HepG2 (cell line): ENCODE results near the gene NCBP2. TPM values are rescaled to one million over a fixed set of nuclear protein-coding genes. Genes with fewer than 3 reads are reported as not detected.

Experiments
- ATAD3A ChIP-seq: sonication (generic); formaldehyde crosslinking; IDR thresholded peaks from 2 replicates; pipeline ENCODE4 v1.4.0; 2020; ENCODE audit warnings: missing genetic modification reagents
- BHLHE40 ChIP-seq: IDR thresholded peaks from 2 replicates; pipeline ENCODE4 v1.6.1; 2011; ENCODE audit warnings: low read length, improper control_type of control experiment
- DNMT1 ChIP-seq: sonication (generic); formaldehyde crosslinking; IDR thresholded peaks from 2 replicates; pipeline ENCODE4 v1.5.1; 2020; ENCODE audit warnings: mild to moderate bottlenecking, missing genetic modification reagents
- HCFC1 ChIP-seq: fragments of 150-350 bp; IDR thresholded peaks from 2 replicates; pipeline ENCODE4 v1.6.1; 2014; ENCODE audit warnings: low read depth, low read length
- KDM1A ChIP-seq: IDR thresholded peaks from 2 replicates; pipeline ENCODE4 v1.6.1; 2016; ENCODE audit warnings: missing compliant biosample characterization
- KDM2A ChIP-seq: sonication (generic); formaldehyde crosslinking; IDR thresholded peaks from 2 replicates; pipeline ENCODE4 v1.4.0; 2020; ENCODE audit warnings: low read depth, missing genetic modification reagents, borderline replicate concordance
- KLF12 ChIP-seq: sonication (generic); formaldehyde crosslinking; IDR thresholded peaks from 2 replicates; pipeline ENCODE4 v1.4.0; 2020; ENCODE audit warnings: missing genetic modification reagents, borderline replicate concordance
- MAZ ChIP-seq, 2 experiments: sonication (generic) in 1 of 2; formaldehyde crosslinking in 1 of 2; IDR thresholded peaks; 2 replicates each; pipeline versions ENCODE4 v1.5.0 to v1.6.1; 2012 to 2020; ENCODE audit warnings: low read depth in 2 of 2, mild to moderate bottlenecking in 2 of 2, borderline replicate concordance in 1 of 2, improper control_type of control experiment in 1 of 2, low read length in 1 of 2, missing genetic modification reagents in 1 of 2, moderate library complexity in 1 of 2
- MEIS2 ChIP-seq: sonication (generic); formaldehyde crosslinking; IDR thresholded peaks from 2 replicates; pipeline ENCODE4 v1.9.0; 2021; ENCODE audit warnings: mild to moderate bottlenecking, missing genetic modification reagents
- POLR2AphosphoS5 ChIP-seq: IDR thresholded peaks from 2 replicates; pipeline ENCODE4 v1.6.1; 2012; ENCODE audit warnings: low read depth, low read length
- RCOR2 ChIP-seq: IDR thresholded peaks from 2 replicates; pipeline ENCODE4 v1.6.1; 2016; ENCODE audit warnings: missing biosample characterization, missing genetic modification reagents
- RFXAP ChIP-seq: sonication (generic); formaldehyde crosslinking; IDR thresholded peaks from 2 replicates; pipeline ENCODE4 v1.4.0; 2020; ENCODE audit warnings: missing genetic modification reagents, borderline replicate concordance
- ZNF263 ChIP-seq: sonication (generic); formaldehyde crosslinking; IDR thresholded peaks from 2 replicates; pipeline ENCODE4 v1.4.0; 2020; ENCODE audit warnings: missing genetic modification reagents
- ZNF33A ChIP-seq: sonication (generic); formaldehyde crosslinking; IDR thresholded peaks from 2 replicates; pipeline ENCODE4 v1.5.1; 2020; ENCODE audit warnings: missing genetic modification reagents, mild to moderate bottlenecking, moderate library complexity, borderline replicate concordance
- ZNF468 ChIP-seq: sonication (generic); formaldehyde crosslinking; IDR thresholded peaks from 2 replicates; pipeline ENCODE4 v1.8.0; 2022; ENCODE audit warnings: mild to moderate bottlenecking, moderate library complexity, missing genetic modification reagents
- ZNF550 ChIP-seq: sonication (generic); formaldehyde crosslinking; IDR thresholded peaks from 2 replicates; pipeline ENCODE4 v1.4.0; 2020; ENCODE audit warnings: mild to moderate bottlenecking, missing genetic modification reagents, borderline replicate concordance
- ZNF709 ChIP-seq: sonication (generic); formaldehyde crosslinking; IDR thresholded peaks from 2 replicates; pipeline ENCODE4 v1.5.0; 2020; ENCODE audit warnings: mild to moderate bottlenecking, missing genetic modification reagents
- ZZZ3 ChIP-seq: sonication (generic); formaldehyde crosslinking; IDR thresholded peaks from 2 replicates; pipeline ENCODE4 v1.4.0; 2020; ENCODE audit warnings: missing genetic modification reagents, mild to moderate bottlenecking, borderline replicate concordance
- polyA plus RNA-seq, 8 experiments: library from polyadenylated mRNA; depleted of rRNA in 3 of 8; stranded (reverse) in 7 of 8; unstranded in 1 of 8; fragments of >200 nt; fragmentation: Illumina TruSeq in 4 of 8; extraction: Trizol in 4 of 8; gene quantifications; 2 replicates each; pipeline versions ENCODE4 v1.2.1 to v1.2.3, GENCODE V29; 2011 to 2016; ENCODE audit warnings: low read depth in 4 of 8, missing spikeins in 1 of 8, mixed read lengths in 1 of 8; ENCODE audit not compliant: insufficient read depth in 1 of 8
- total RNA-seq, 5 experiments: library from RNA; depleted of rRNA; stranded (reverse); fragments of >200 nt; fragmentation: Illumina TruSeq; extraction: Trizol; gene quantifications; 2 replicates each; pipeline ENCODE4 v1.2.3, GENCODE V29; 2016; ENCODE audit warnings: low read depth in 1 of 5
- TF ChIP-seq, protein P1 (sequence below): sonication (generic); formaldehyde crosslinking; IDR thresholded peaks from 2 replicates; pipeline ENCODE4 v1.5.0; 2020; ENCODE audit warnings: mild to moderate bottlenecking, missing genetic modification reagents, borderline replicate concordance
- TF ChIP-seq, protein P2 (sequence below): sonication (generic); formaldehyde crosslinking; IDR thresholded peaks from 2 replicates; pipeline ENCODE4 v1.8.1; 2023; ENCODE audit warnings: mild to moderate bottlenecking, inconsistent platforms, moderate library complexity, missing genetic modification reagents, borderline replicate concordance
- TF ChIP-seq, protein P3 (sequence below): sonication (generic); formaldehyde crosslinking; IDR thresholded peaks from 2 replicates; pipeline ENCODE4 v1.5.0; 2020; ENCODE audit warnings: mild to moderate bottlenecking, missing genetic modification reagents

NCBP2 gene
- total and polyA plus RNA-seq, 2 of the 13 experiments (the other 11 are each of a cell fraction or from before 2014, with no cell fraction given): 58.7 to 95.5 TPM

DNA sequence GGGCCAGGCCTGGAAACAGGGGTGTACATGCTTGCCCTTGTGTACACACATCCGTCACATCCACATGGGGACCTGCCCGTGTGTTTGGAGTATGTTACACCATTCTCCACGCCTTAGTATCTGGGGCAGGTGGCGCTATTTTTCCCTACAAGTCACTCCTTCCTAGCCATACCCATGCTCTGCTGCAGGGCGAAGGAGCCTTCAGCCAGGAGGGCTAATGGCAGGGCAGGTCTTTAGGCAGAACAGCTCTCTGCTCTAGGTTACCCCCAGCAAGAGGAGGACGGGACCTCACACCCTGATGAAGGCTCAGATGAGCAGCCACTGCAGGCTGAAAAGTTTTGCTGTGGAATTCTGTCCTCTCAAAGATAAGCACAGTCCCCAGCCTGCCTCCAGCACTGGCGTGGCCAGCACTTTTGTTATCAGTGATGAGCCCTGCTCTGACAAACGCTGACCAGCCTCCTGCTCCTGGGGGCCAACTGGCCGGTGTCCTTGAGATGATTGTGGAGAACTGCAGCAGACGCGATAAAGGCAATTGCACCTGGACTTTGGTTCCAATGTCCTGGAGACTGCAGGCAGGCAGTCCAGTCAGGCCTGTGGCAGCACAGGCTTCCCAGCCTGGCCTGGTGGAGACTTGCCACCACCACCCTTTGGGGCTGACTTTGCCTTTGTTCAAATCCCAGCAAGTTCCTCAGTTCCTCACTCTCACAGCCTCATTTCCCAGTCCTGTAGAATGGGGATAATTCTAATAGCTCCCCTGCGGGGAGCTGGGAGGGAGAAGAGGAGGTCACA, 46.1 kb upstream of the NCBP2 start (continued):
- TF ChIP-seq, protein P1, sequence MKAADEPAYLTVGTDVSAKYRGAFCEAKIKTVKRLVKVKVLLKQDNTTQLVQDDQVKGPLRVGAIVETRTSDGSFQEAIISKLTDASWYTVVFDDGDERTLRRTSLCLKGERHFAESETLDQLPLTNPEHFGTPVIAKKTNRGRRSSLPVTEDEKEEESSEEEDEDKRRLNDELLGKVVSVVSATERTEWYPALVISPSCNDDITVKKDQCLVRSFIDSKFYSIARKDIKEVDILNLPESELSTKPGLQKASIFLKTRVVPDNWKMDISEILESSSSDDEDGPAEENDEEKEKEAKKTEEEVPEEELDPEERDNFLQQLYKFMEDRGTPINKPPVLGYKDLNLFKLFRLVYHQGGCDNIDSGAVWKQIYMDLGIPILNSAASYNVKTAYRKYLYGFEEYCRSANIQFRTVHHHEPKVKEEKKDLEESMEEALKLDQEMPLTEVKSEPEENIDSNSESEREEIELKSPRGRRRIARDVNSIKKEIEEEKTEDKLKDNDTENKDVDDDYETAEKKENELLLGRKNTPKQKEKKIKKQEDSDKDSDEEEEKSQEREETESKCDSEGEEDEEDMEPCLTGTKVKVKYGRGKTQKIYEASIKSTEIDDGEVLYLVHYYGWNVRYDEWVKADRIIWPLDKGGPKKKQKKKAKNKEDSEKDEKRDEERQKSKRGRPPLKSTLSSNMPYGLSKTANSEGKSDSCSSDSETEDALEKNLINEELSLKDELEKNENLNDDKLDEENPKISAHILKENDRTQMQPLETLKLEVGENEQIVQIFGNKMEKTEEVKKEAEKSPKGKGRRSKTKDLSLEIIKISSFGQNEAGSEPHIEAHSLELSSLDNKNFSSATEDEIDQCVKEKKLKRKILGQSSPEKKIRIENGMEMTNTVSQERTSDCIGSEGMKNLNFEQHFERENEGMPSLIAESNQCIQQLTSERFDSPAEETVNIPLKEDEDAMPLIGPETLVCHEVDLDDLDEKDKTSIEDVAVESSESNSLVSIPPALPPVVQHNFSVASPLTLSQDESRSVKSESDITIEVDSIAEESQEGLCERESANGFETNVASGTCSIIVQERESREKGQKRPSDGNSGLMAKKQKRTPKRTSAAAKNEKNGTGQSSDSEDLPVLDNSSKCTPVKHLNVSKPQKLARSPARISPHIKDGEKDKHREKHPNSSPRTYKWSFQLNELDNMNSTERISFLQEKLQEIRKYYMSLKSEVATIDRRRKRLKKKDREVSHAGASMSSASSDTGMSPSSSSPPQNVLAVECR (CRISPR knock-in tag): peak; percentile 46; the same call in 1 of the 2 replicates
- TF ChIP-seq ZZZ3 (CRISPR knock-in tag) (no peak), RCOR2 (CRISPR knock-in tag) (peak; percentile 69), MAZ (IDR thresholded peaks at IDR 0.05; ENCODE audit: borderline replicate concordance, low read depth, low read length) (peak; percentile 48; the same call in 1 of the 2 replicates), MAZ (CRISPR knock-in tag; IDR thresholded peaks at IDR 0.05; ENCODE audit: low read depth) (no peak; the same call in 1 of the 2 replicates), MEIS2 (CRISPR knock-in tag) (peak; percentile 87), ATAD3A (no peak), HCFC1 (no peak), POLR2AphosphoS5 (no peak), DNMT1 (CRISPR knock-in tag) (0 out of 2 replicates have a peak, but pooled peaks have one; percentile 48), KDM2A (CRISPR knock-in tag) (peak; percentile 30; the same call in 1 of the 2 replicates), RFXAP (peak; percentile 67; the same call in 1 of the 2 replicates), ZNF33A (no peak), KDM1A (CRISPR knock-in tag) (no peak), KLF12 (CRISPR knock-in tag) (peak; percentile 76; the same call in 1 of the 2 replicates), ZNF709 (CRISPR knock-in tag) (peak; percentile 63; the same call in 1 of the 2 replicates), ZNF550 (no peak), BHLHE40 (no peak), ZNF468 (CRISPR knock-in tag) (no peak), ZNF263 (CRISPR knock-in tag) (0 out of 2 replicates have a peak, but pooled peaks have one; percentile 23)
- TF ChIP-seq, protein P2, sequence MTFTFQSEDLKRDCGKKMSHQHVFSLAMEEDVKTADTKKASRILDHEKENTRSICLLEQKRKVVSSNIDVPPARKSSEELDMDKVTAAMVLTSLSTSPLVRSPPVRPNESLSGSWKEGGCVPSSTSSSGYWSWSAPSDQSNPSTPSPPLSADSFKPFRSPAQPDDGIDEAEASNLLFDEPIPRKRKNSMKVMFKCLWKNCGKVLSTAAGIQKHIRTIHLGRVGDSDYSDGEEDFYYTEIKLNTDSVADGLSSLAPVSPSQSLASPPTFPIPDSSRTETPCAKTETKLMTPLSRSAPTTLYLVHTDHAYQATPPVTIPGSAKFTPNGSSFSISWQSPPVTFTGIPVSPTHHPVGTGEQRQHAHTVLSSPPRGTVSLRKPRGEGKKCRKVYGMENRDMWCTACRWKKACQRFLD (CRISPR knock-in tag): no peak
- TF ChIP-seq, protein P3, sequence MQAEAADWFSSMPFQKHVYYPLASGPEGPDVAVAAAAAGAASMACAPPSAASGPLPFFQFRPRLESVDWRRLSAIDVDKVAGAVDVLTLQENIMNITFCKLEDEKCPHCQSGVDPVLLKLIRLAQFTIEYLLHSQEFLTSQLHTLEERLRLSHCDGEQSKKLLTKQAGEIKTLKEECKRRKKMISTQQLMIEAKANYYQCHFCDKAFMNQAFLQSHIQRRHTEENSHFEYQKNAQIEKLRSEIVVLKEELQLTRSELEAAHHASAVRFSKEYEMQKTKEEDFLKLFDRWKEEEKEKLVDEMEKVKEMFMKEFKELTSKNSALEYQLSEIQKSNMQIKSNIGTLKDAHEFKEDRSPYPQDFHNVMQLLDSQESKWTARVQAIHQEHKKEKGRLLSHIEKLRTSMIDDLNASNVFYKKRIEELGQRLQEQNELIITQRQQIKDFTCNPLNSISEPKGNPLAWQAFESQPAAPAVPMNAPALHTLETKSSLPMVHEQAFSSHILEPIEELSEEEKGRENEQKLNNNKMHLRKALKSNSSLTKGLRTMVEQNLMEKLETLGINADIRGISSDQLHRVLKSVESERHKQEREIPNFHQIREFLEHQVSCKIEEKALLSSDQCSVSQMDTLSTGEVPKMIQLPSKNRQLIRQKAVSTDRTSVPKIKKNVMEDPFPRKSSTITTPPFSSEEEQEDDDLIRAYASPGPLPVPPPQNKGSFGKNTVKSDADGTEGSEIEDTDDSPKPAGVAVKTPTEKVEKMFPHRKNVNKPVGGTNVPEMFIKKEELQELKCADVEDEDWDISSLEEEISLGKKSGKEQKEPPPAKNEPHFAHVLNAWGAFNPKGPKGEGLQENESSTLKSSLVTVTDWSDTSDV (CRISPR knock-in tag): no peak
